CD14-positive monocyte (primary cell): ENCODE data around the gene SLC38A6. TPM values are rescaled to one million over a fixed set of nuclear protein-coding genes. Genes with fewer than 3 reads are reported as not detected.

Source experiments
- DNase-seq, 3 donors: peaks; one replicate each; pipeline ENCODE4 v3.0.0-alpha.2; 2011 to 2022
- H2AFZ ChIP-seq: 2 replicates; pipeline ENCODE4 v1.6.0; 2012; ENCODE audit warnings: mild to moderate bottlenecking, low read depth, low read length, inconsistent platforms; ENCODE audit not compliant: insufficient read depth, poor library complexity, severe bottlenecking
- H3K27ac ChIP-seq, 2 donors: 1 replicate in 1 of 2; 2 replicates in 1 of 2; pipeline ENCODE4 v1.5.1; 2012 to 2013; ENCODE audit warnings: low read length in 2 of 2, control low read depth in 1 of 2, inconsistent platforms in 1 of 2, low read depth in 1 of 2, mild to moderate bottlenecking in 1 of 2
- H3K27me3 ChIP-seq, 2 donors: one replicate each; pipeline versions ENCODE4 v1.6.0 to v1.6.1; 2011 to 2013; ENCODE audit warnings: low read length in 2 of 2; ENCODE audit not compliant: control insufficient read depth in 2 of 2, insufficient read depth in 2 of 2
- H3K36me3 ChIP-seq, 2 donors: replicated peaks in 1 of 2; 1 replicate in 1 of 2; 2 replicates in 1 of 2; pipeline versions ENCODE4 v1.5.1 to v1.6.1; 2012 to 2013; ENCODE audit warnings: low read length in 2 of 2, control low read depth in 1 of 2, inconsistent platforms in 1 of 2, mild to moderate bottlenecking in 1 of 2; ENCODE audit not compliant: insufficient read depth in 2 of 2, control insufficient read depth in 1 of 2
- H3K4me1 ChIP-seq, 2 donors: 1 replicate in 1 of 2; 2 replicates in 1 of 2; pipeline versions ENCODE4 v1.5.1 to v1.6.1; 2012 to 2013; ENCODE audit warnings: low read length in 2 of 2, control low read depth in 1 of 2, inconsistent platforms in 1 of 2, mild to moderate bottlenecking in 1 of 2, moderate library complexity in 1 of 2; ENCODE audit not compliant: insufficient read depth in 2 of 2, control insufficient read depth in 1 of 2
- H3K4me2 ChIP-seq: replicated peaks from 2 replicates; pipeline ENCODE3; 2012; ENCODE audit warnings: low read length, moderate library complexity, mild to moderate bottlenecking; ENCODE audit not compliant: poor library complexity, severe bottlenecking; ENCODE audit errors: extremely low read depth
- H3K4me3 ChIP-seq, 3 experiments: fragments of 200-600 bp in 1 of 3; sonication (generic) in 1 of 3; replicated peaks in 1 of 3; 1 replicate in 2 of 3; 2 replicates in 1 of 3; pipeline ENCODE4 v1.5.1; 2011 to 2013; ENCODE audit warnings: low read length in 3 of 3, mild to moderate bottlenecking in 3 of 3, control low read depth in 2 of 3, low read depth in 2 of 3, inconsistent platforms in 1 of 3, moderate library complexity in 1 of 3
- H3K79me2 ChIP-seq: 2 replicates; pipeline ENCODE4 v1.6.0; 2012; ENCODE audit warnings: mild to moderate bottlenecking, control low read depth, inconsistent platforms, low read length, moderate library complexity; ENCODE audit not compliant: insufficient read depth
- H3K9ac ChIP-seq: 2 replicates; pipeline ENCODE4 v1.6.0; 2017; ENCODE audit warnings: low read length, mild to moderate bottlenecking; ENCODE audit not compliant: insufficient read depth, poor library complexity, severe bottlenecking
- H3K9me3 ChIP-seq, 2 donors: replicated peaks in 1 of 2; 1 replicate in 1 of 2; 2 replicates in 1 of 2; pipeline versions ENCODE4 v1.5.1 to v1.6.1; 2012 to 2013; ENCODE audit warnings: low read length in 2 of 2, control low read depth in 1 of 2; ENCODE audit not compliant: control insufficient read depth in 1 of 2, insufficient read depth in 1 of 2
- H4K20me1 ChIP-seq: 2 replicates; pipeline ENCODE4 v1.6.0; 2012; ENCODE audit warnings: mild to moderate bottlenecking, low read length, control low read depth, moderate library complexity; ENCODE audit not compliant: insufficient read depth
- H3K27ac Mint-ChIP-seq, 7 donors: one replicate each; pipeline ENCODE4 v1.8.0; 2020; ENCODE audit warnings: mild to moderate bottlenecking in 7 of 7, mixed read lengths in 7 of 7, moderate library complexity in 6 of 7, inconsistent platforms in 2 of 7
- H3K27me3 Mint-ChIP-seq, 3 donors: one replicate each; pipeline ENCODE4 v1.8.0; 2021 to 2022; ENCODE audit warnings: low read depth in 3 of 3, mild to moderate bottlenecking in 3 of 3, mixed read lengths in 3 of 3, moderate library complexity in 3 of 3, inconsistent platforms in 1 of 3
- H3K36me3 Mint-ChIP-seq, 2 donors: one replicate each; pipeline ENCODE4 v1.8.0; 2020; ENCODE audit warnings: mixed read lengths in 2 of 2, inconsistent platforms in 1 of 2, mild to moderate bottlenecking in 1 of 2
- H3K4me1 Mint-ChIP-seq: one replicate; pipeline ENCODE4 v1.8.0; 2020; ENCODE audit warnings: mild to moderate bottlenecking, mixed read lengths
- H3K4me3 Mint-ChIP-seq, 2 donors: one replicate each; pipeline ENCODE4 v1.8.0; 2020; ENCODE audit warnings: mild to moderate bottlenecking in 2 of 2, mixed read lengths in 2 of 2, moderate library complexity in 1 of 2
- H3K9me3 Mint-ChIP-seq, 7 donors: one replicate each; pipeline ENCODE4 v1.8.0; 2020 to 2022; ENCODE audit warnings: mixed read lengths in 7 of 7, mild to moderate bottlenecking in 6 of 7, moderate library complexity in 6 of 7, inconsistent platforms in 2 of 7
- whole genome bisulfite sequencing: methylation state at CpG from one replicate; pipeline ENCODE4 v1.1.5; 2013; ENCODE audit warnings: missing lambda C conversion rate; ENCODE audit not compliant: insufficient coverage; 5-methylcytosine and 5-hydroxymethylcytosine counted together
- intact Hi-C, 2 donors: fragments of 100-400 bp; cut with micrococcal nuclease; formaldehyde crosslinking; loops; one replicate each; pipeline versions ENCODE4 v1.15.0 to v1.15.1; 2023
- polyA plus RNA-seq, 3 donors: library from polyadenylated mRNA; depleted of rRNA in 1 of 3; unstranded in 2 of 3; stranded (reverse) in 1 of 3; fragments of 300-500 nt in 2 of 3; fragments of >200 nt in 1 of 3; fragmentation: Illumina TruSeq in 2 of 3; gene quantifications; 1 replicate in 2 of 3; 2 replicates in 1 of 3; pipeline ENCODE4 v1.2.3, GENCODE V29; 2012 to 2021
- TF ChIP-seq, protein P1 (sequence below): fragments of 200-600 bp; IDR thresholded peaks from one replicate; pipeline ENCODE4 v1.8.0; 2022; ENCODE audit warnings: antibody characterized with exemption, mild to moderate bottlenecking

Gene SLC38A6
- polyA plus RNA-seq, 3 donors = 10.3 to 15.9 (median 14.0) TPM

DNA sequence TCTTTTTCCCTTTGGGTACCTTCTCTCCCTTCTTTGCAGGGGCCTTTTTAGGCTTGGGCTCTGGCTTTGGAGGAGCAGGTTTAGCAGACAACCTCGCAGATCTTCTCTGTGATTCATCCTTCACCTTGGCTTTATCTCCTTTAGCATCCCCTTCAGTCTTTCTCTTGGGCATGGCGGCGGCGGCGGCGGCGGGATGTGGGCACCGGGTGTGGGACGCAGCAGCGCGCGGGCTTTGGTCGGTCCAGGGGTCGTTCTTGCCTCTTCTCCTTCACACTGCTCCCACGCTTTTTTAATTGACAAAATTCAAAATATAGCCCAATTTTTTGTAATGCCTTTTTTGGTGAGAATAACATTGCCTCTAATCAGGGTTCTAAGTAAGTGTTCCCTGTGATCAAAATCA lies 8.8 kb upstream of the SLC38A6 start:
- H3K9me3 Mint-ChIP-seq = no peaks in the 10 kb centered on the region
- Histone ChIP-seq H2AFZ (no peak overlapping the region), H3K9ac (no peak overlapping the region), H3K27ac (no peak overlapping the region), H3K4me2 (no peak overlapping the region), H3K36me3 (peaks cover 0 to 32% of the 10 kb centered on the region in 2 donors), H3K4me1 (peaks cover 0 to 13% of the 10 kb centered on the region in 2 donors), H3K9me3 (no peaks in the 10 kb centered on the region), H4K20me1 (no peaks in the 10 kb centered on the region), H3K27me3 (no peaks in the 10 kb centered on the region), H3K79me2 (no peaks in the 10 kb centered on the region), H3K4me3 (no peak overlapping the region)
- peaks cover 9% of the 10 kb centered on the region for H3K4me1 Mint-ChIP-seq
- H3K4me3 Mint-ChIP-seq = no peak overlapping the region
- intact Hi-C loops = no loop called here
- DNase-seq = no peak
- no peaks in the 10 kb centered on the region for H3K27me3 Mint-ChIP-seq
- H3K36me3 Mint-ChIP-seq = peaks cover 22 to 24% of the 10 kb centered on the region in 2 donors
- WGBS = 96% methylated on average over 8 of the region's 15 CpGs
- TF ChIP-seq, protein P1, sequence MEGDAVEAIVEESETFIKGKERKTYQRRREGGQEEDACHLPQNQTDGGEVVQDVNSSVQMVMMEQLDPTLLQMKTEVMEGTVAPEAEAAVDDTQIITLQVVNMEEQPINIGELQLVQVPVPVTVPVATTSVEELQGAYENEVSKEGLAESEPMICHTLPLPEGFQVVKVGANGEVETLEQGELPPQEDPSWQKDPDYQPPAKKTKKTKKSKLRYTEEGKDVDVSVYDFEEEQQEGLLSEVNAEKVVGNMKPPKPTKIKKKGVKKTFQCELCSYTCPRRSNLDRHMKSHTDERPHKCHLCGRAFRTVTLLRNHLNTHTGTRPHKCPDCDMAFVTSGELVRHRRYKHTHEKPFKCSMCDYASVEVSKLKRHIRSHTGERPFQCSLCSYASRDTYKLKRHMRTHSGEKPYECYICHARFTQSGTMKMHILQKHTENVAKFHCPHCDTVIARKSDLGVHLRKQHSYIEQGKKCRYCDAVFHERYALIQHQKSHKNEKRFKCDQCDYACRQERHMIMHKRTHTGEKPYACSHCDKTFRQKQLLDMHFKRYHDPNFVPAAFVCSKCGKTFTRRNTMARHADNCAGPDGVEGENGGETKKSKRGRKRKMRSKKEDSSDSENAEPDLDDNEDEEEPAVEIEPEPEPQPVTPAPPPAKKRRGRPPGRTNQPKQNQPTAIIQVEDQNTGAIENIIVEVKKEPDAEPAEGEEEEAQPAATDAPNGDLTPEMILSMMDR = no peak
- peak overlapping the region in 1 of 7 donors; percentile 29 for H3K27ac Mint-ChIP-seq

DNA sequence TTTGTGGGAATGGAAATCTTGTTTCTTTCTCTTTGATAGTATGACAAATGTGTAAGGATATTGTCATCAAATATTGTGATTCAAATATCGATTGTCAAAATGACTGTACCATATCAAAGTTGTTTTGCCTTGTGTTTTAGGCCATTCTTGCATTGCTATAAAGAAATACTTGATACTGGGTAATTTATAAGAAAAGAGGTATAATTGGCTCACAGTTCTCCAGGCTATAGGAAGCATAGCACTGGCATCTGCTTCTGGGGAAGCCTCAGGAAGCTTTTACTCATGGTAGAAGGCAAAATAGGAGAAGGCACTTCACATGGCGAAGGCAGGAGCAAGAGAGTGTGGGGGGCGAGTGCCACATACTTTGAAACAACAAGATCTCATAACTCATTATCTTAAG lies 8.0 kb upstream of the SLC38A6 start:
- H3K79me2 ChIP-seq = no peaks in the 10 kb centered on the region
- peaks cover 9% of the 10 kb centered on the region for H3K4me1 Mint-ChIP-seq
- peaks cover 0 to 13% of the 10 kb centered on the region in 2 donors for H3K4me1 ChIP-seq
- no peak overlapping the region for H3K9ac ChIP-seq
- WGBS = no CpG with 5 or more reads among the region's 3 CpGs
- H3K4me2 ChIP-seq = no peak overlapping the region
- TF ChIP-seq, protein P1 = no peak
- peaks cover 24 to 27% of the 10 kb centered on the region in 2 donors for H3K36me3 Mint-ChIP-seq
- peak overlapping the region in 2 of 7 donors; percentile 0 to 69 for H3K27ac Mint-ChIP-seq
- no peaks in the 10 kb centered on the region for H3K27me3 ChIP-seq
- H3K4me3 ChIP-seq = no peak overlapping the region
- H3K27ac ChIP-seq = no peak overlapping the region
- no peak overlapping the region for H2AFZ ChIP-seq
- no peak for DNase-seq
- H3K36me3 ChIP-seq = peaks cover 0 to 32% of the 10 kb centered on the region in 2 donors
- no peaks in the 10 kb centered on the region for H3K9me3 Mint-ChIP-seq
- H3K4me3 Mint-ChIP-seq = no peak overlapping the region
- H3K9me3 ChIP-seq = no peaks in the 10 kb centered on the region
- H4K20me1 ChIP-seq = no peaks in the 10 kb centered on the region
- no peaks in the 10 kb centered on the region for H3K27me3 Mint-ChIP-seq
- intact Hi-C loops = no loop called here
